Panc1 (cell line): ENCODE measurements around the gene RAPGEF1. TPM values are rescaled to one million over a fixed set of nuclear protein-coding genes. Genes with fewer than 3 reads are reported as not detected.

Source experiments
- ATAC-seq: fragments of 200-7000 bp; cut with Tn5 transposase; 2 replicates; pipeline ENCODE4 v1.9.1; 2020; ENCODE audit warnings: mild to moderate bottlenecking, moderate library complexity
- BruUV-seq: library from RNA; stranded (reverse); fragments of 400-500 nt; replicated peaks from 2 replicates; lab custom pipeline; 2021; lab: Mats Ljungman, UMichigan
- CTCF ChIA-PET: fragments of 300-600 bp; sonication (Branson Sonifier 250); formaldehyde crosslinking; loops from one replicate; lab custom pipeline; 2022; ENCODE audit warnings: antibody characterized with exemption; lab: Charles Lee
- POLR2A ChIA-PET: fragments of 300-600 bp; sonication (Branson Sonifier 250); formaldehyde crosslinking; loops from one replicate; lab custom pipeline; 2022; ENCODE audit warnings: antibody characterized with exemption; lab: Charles Lee
- DNase-seq: peaks from one replicate; pipeline ENCODE4 v3.0.0-alpha.2; 2010; ENCODE audit warnings: low read depth, low spot score
- H3K27ac ChIP-seq: 2 replicates; pipeline ENCODE4 v1.5.1; 2011; ENCODE audit warnings: mild to moderate bottlenecking, low read length, inconsistent platforms
- H3K27me3 ChIP-seq: fragments of 200-500 bp; sonication (Bioruptor generic); 2 replicates; pipeline ENCODE4 v1.6.0; 2014; ENCODE audit warnings: low read length, inconsistent platforms; ENCODE audit not compliant: control insufficient read depth, insufficient read depth
- H3K36me3 ChIP-seq: fragments of 200-500 bp; sonication (Bioruptor generic); 2 replicates; pipeline ENCODE4 v1.5.1; 2014; ENCODE audit warnings: inconsistent platforms, mild to moderate bottlenecking, low read length, moderate library complexity; ENCODE audit not compliant: control insufficient read depth, insufficient read depth
- H3K4me1 ChIP-seq: 2 replicates; pipeline ENCODE4 v1.5.1; 2011; ENCODE audit warnings: inconsistent platforms, mild to moderate bottlenecking, low read length, moderate library complexity; ENCODE audit not compliant: control insufficient read depth, insufficient read depth
- H3K4me3 ChIP-seq, 2 experiments: 2 replicates each; pipeline ENCODE4 v1.5.1; 2011 to 2012; ENCODE audit warnings: low read depth in 2 of 2, low read length in 2 of 2, mild to moderate bottlenecking in 2 of 2, inconsistent platforms in 1 of 2, moderate library complexity in 1 of 2
- H3K9me3 ChIP-seq: fragments of 200-500 bp; sonication (Bioruptor generic); 2 replicates; pipeline ENCODE4 v1.5.1; 2014; ENCODE audit warnings: low read depth, mild to moderate bottlenecking, inconsistent platforms, low read length, moderate library complexity; ENCODE audit not compliant: control insufficient read depth, insufficient read depth
- CTCF ChIP-seq: fragments of 450-650 bp; IDR thresholded peaks from 2 replicates; pipeline ENCODE4 v1.5.1; 2017; ENCODE audit warnings: mild to moderate bottlenecking
- POLR2AphosphoS5 ChIP-seq: IDR thresholded peaks from 2 replicates; pipeline ENCODE4 v1.6.1; 2012; ENCODE audit warnings: mild to moderate bottlenecking, low read depth, low read length, moderate library complexity
- REST ChIP-seq, 2 experiments: IDR thresholded peaks; 2 replicates each; pipeline ENCODE4 v1.6.1; 2011 to 2012; ENCODE audit warnings: low read depth in 2 of 2, control low read depth in 1 of 2, low read length in 1 of 2, mild to moderate bottlenecking in 1 of 2, moderate library complexity in 1 of 2; ENCODE audit not compliant: insufficient read depth in 1 of 2
- SIN3A ChIP-seq: IDR thresholded peaks from 2 replicates; pipeline ENCODE4 v1.6.1; 2012; ENCODE audit warnings: low read depth, mild to moderate bottlenecking, low read length, moderate library complexity, borderline replicate concordance; ENCODE audit not compliant: insufficient read depth
- TCF7L2 ChIP-seq: IDR thresholded peaks from 2 replicates; pipeline ENCODE4 v1.6.1; 2011; ENCODE audit warnings: mild to moderate bottlenecking, low read depth, low read length, inconsistent platforms
- in situ Hi-C: cut with HindIII; loops from 2 replicates; pipeline ENCODE4 v1.10.0; 2016; ENCODE audit warnings: low sequenced_read_pairs, low pct_unique_long_range_greater_than_20kb
- intact Hi-C: fragments of 100-400 bp; cut with micrococcal nuclease; formaldehyde crosslinking; loops from one replicate; pipeline ENCODE4 v1.10.0; 2022; ENCODE audit not compliant: unreplicated experiment
- total RNA-seq: library from RNA; stranded (reverse); gene quantifications from one replicate; pipeline ENCODE4 v1.2.1, GENCODE V29; 2021; ENCODE audit not compliant: unreplicated experiment

Gene RAPGEF1
- total RNA-seq, 1 experiment from 2014 or later: 86.8 TPM

- Histone ChIP-seq H3K4me1 (no peaks in the 10 kb centered on the region), H3K9me3 (0 out of 2 replicates have a peak, but pooled peaks cover 2% of the 10 kb centered on the region), H3K27ac (no peak overlapping the region), H3K36me3 (no peaks in the 10 kb centered on the region), H3K27me3 (no peaks in the 10 kb centered on the region), H3K4me3 (no peak overlapping the region)
- ATAC-seq (no peak), DNase-seq (no peak)
- BruUV-seq: no TSS peak
- TF ChIP-seq SIN3A (no peak), REST (IDR thresholded peaks at IDR 0.05; ENCODE audit: insufficient read depth in 1 of 2, low read depth in 2 of 2, low read length in 1 of 2) (no peak), CTCF (no peak; the same call in 1 of the 2 replicates), TCF7L2 (no peak), POLR2AphosphoS5 (no peak)
- in situ Hi-C loops: no loop called here
- ChIA-PET CTCF (no interaction called here), POLR2A (no interaction called here)
- intact Hi-C loops: no loop called here
Observed at GRCh38 chr9:131557855-131558548, 181.9 kb downstream of the RAPGEF1 start.

GRCh38 chr9:131555841-131556673 lies 183.8 kb downstream of the RAPGEF1 start:
- in situ Hi-C loops (no loop called here), intact Hi-C loops (no loop called here)
- Histone ChIP-seq H3K9me3 (0 out of 2 replicates have a peak, but pooled peaks cover 2% of the 10 kb centered on the region), H3K27me3 (no peaks in the 10 kb centered on the region), H3K4me3 (no peak overlapping the region), H3K36me3 (no peaks in the 10 kb centered on the region), H3K27ac (no peak overlapping the region), H3K4me1 (no peaks in the 10 kb centered on the region)
- POLR2A ChIA-PET: no interaction called here
- DNase-seq: no peak
- TF ChIP-seq SIN3A: no peak
- TF ChIP-seq POLR2AphosphoS5: no peak
- TF ChIP-seq REST (IDR thresholded peaks at IDR 0.05; ENCODE audit: insufficient read depth in 1 of 2, low read depth in 2 of 2, low read length in 1 of 2): no peak
- CTCF ChIA-PET: no interaction called here
- BruUV-seq: no TSS peak
- ATAC-seq: no peak
